Measurements from ENCODE around the gene GPC1. TPM values are rescaled to one million over a fixed set of nuclear protein-coding genes. Genes with fewer than 3 reads are reported as not detected.

GPC1 gene
- polyA plus RNA-seq, 1 experiment, result 46.8 TPM

DNA sequence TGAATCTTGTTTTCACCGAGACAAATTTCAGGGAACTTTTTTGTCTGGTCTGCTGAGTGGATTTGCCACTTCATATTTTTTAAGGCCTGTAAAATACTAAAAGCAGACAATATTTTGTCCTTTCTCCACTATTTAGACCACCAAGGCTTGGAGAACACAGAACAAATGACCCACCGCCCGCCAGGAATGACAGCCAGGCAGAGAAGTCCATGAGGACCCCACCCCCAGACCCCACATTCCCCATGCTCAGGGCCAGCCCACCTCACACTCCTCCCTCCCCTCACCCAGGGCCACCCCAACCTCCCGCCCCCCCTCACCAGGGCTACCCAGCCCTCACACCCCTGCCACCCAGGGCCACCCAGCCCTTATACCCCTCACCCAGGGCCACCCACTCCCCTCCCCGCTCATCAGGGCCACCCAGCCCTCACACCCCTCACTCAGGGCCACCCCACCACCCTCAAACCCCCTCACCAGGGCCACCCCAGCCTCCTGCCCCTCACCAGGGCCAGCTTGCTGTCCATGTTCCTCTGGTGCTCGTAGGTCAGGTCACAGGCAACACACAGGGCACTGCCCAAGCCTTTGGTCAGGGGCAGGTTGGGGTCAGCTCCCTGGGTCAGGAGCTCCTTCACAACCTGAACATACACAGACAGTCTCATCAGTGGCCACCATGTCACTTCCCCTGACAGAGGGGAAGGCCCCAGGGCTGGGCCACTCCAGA lies 71.8 kb downstream of the GPC1 start:
- DNase-seq (ENCODE audit: low read depth, low spot score), result no peak
- CTCF ChIA-PET, result no interaction called here
- TF ChIP-seq, protein P1, sequence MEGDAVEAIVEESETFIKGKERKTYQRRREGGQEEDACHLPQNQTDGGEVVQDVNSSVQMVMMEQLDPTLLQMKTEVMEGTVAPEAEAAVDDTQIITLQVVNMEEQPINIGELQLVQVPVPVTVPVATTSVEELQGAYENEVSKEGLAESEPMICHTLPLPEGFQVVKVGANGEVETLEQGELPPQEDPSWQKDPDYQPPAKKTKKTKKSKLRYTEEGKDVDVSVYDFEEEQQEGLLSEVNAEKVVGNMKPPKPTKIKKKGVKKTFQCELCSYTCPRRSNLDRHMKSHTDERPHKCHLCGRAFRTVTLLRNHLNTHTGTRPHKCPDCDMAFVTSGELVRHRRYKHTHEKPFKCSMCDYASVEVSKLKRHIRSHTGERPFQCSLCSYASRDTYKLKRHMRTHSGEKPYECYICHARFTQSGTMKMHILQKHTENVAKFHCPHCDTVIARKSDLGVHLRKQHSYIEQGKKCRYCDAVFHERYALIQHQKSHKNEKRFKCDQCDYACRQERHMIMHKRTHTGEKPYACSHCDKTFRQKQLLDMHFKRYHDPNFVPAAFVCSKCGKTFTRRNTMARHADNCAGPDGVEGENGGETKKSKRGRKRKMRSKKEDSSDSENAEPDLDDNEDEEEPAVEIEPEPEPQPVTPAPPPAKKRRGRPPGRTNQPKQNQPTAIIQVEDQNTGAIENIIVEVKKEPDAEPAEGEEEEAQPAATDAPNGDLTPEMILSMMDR (IDR thresholded peaks at IDR 0.05; ENCODE audit: low read depth, low read length), result no peak
- no peak overlapping the region for H3K4me3 ChIP-seq (ENCODE audit: low read depth, low read length)
- H3K27ac ChIP-seq (ENCODE audit: low read depth, low read length), result no peak overlapping the region
- POLR2A ChIA-PET, result no interaction called here
- H3K9me3 ChIP-seq (ENCODE audit: control insufficient read depth, insufficient read depth, low read length), result no peaks in the 10 kb centered on the region
- peaks cover 3% of the 10 kb centered on the region for H3K27me3 ChIP-seq (ENCODE audit: control insufficient read depth, insufficient read depth, low read length)

DNA sequence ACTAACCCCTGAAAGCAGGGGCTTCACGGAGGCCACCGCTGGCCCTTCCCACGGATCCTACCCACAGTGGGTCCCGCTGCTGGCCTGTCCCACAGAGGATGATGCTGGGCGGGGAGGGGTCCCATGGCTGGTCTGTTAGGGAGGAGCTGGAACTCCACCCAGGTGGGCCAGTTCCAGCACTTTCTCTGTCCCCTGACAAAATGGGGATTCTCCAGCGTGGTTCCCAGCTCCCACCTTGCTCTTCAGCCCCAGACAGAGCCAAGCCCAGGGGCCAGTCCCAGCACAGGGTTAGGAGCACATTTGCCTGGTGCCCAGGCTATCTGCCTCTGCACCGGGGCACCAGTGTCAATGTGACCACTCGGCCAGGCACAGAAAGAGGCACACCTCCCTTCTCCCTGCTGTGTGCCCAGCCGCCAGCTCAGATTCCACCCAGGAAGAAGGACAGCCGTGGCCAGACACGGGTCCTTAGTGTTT lies 72.4 kb downstream of the GPC1 start:
- Histone ChIP-seq H3K4me3 (ENCODE audit: low read depth, low read length) (no peak overlapping the region), H3K9me3 (ENCODE audit: control insufficient read depth, insufficient read depth, low read length) (no peaks in the 10 kb centered on the region), H3K27ac (ENCODE audit: low read depth, low read length) (no peak overlapping the region), H3K27me3 (ENCODE audit: control insufficient read depth, insufficient read depth, low read length) (peaks cover 3% of the 10 kb centered on the region)
- no peak for DNase-seq (ENCODE audit: low read depth, low spot score)
- POLR2A ChIA-PET, result no interaction called here
- TF ChIP-seq, protein P1 (IDR thresholded peaks at IDR 0.05; ENCODE audit: low read depth, low read length), result no peak
- CTCF ChIA-PET, result no interaction called here

DNA sequence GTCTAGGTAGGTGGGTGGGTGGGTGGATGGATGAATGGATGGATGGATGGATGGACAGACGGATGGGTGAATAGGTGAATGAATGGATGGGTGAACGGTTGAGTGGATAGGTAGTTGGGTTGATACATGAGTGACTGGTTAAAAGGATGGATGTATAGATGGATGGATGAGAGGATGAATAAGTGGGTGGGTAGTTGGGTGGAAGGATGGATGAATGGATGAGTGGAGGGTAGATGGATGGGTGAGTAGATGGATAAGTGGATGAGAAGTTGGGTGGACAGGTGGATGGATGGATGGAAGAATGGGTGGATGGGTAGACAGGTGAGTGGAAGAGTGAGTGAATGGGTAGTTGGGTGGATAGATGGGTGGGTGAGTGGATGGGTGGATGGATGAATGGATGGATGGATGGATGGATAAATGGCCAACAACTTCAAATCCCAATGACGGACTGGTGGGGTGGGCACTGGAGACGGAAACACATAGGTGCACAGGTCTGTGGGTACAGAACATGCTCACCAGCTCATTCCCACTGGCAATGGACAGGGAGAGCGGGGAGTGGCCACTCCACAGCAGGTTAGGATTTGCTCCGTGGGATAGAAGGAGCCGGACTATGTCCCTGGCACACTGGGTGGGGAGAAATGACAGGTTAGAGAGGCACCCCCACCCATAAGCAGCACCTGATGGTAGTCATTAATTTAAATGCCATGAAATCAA lies 73.5 kb downstream of the GPC1 start:
- ChIA-PET POLR2A (no interaction called here), CTCF (no interaction called here)
- Histone ChIP-seq H3K27ac (ENCODE audit: low read depth, low read length) (no peak overlapping the region), H3K27me3 (ENCODE audit: control insufficient read depth, insufficient read depth, low read length) (peaks cover 3% of the 10 kb centered on the region), H3K9me3 (ENCODE audit: control insufficient read depth, insufficient read depth, low read length) (no peaks in the 10 kb centered on the region), H3K4me3 (ENCODE audit: low read depth, low read length) (no peak overlapping the region)
- TF ChIP-seq, protein P1 (IDR thresholded peaks at IDR 0.05; ENCODE audit: low read depth, low read length), result no peak
- DNase-seq (ENCODE audit: low read depth, low spot score), result no peak

DNA sequence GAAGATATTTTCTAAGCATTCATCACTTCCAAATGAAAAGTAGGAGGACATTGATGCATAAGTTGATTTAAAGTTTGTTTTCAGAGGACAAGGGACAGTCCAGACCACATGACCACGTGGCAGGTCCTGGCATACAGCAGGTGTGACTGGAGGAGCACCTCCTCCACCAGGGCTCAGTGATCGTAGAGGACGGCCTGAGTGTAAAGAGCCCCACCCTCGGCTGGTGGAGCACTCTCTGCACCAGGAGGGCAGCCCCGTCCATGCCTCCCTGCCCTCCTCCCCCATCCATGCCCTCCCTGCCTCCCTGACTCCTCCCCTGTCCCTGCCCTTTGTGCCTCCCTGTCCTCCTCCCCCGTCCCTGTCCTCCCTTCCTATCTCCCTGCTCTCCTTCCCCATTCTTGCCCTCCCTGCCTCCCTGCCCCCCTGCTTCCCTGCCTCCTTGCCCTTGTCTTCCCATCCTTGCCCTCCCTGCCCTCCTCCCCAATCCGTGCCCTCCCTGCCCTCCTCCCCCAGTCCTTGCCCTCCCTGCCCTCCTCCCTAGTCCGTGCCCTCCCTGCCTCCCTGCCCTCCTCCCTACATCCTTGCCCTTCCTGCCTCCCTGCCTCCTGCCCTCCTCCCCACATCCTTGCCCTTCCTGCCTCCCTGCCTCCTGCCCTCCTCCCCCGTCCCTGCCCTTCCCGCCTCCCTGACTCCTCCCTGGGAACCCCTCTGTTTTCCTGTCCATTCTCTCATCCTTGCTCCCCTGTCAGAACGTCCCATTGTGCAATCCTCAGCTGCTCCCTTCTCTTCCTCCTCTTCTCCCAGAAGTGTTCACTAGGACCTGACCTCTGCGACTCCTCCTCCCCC lies 74.4 kb downstream of the GPC1 start:
- Histone ChIP-seq H3K9me3 (ENCODE audit: control insufficient read depth, insufficient read depth, low read length) (no peaks in the 10 kb centered on the region), H3K4me3 (ENCODE audit: low read depth, low read length) (no peak overlapping the region), H3K27ac (ENCODE audit: low read depth, low read length) (no peak overlapping the region), H3K27me3 (ENCODE audit: control insufficient read depth, insufficient read depth, low read length) (peaks cover 3% of the 10 kb centered on the region)
- no peak for DNase-seq (ENCODE audit: low read depth, low spot score)
- TF ChIP-seq, protein P1 (IDR thresholded peaks at IDR 0.05; ENCODE audit: low read depth, low read length), result no peak
- ChIA-PET CTCF (no interaction called here), POLR2A (no interaction called here)

Data from AG04450 (cell line).